BLaER1 (cell line): ENCODE results near the gene FBXO17.
A peak's percentile ranks its signal among the peaks of the same experiment; 100 is the strongest.

Experiments
- H3K27ac ChIP-seq: shearing (Covaris generic); formaldehyde crosslinking; 2 replicates; pipeline ENCODE4 v1.8.1; 2022
- H3K27me3 ChIP-seq: shearing (Covaris generic); formaldehyde crosslinking; 2 replicates; pipeline ENCODE4 v1.8.1; 2022
- H3K36me3 ChIP-seq: shearing (Covaris generic); formaldehyde crosslinking; 2 replicates; pipeline ENCODE4 v1.8.1; 2022
- H3K4me1 ChIP-seq: shearing (Covaris generic); formaldehyde crosslinking; 2 replicates; pipeline ENCODE4 v1.8.1; 2022
- H3K4me2 ChIP-seq: shearing (Covaris generic); formaldehyde crosslinking; 2 replicates; pipeline ENCODE4 v1.8.1; 2022
- H3K4me3 ChIP-seq: shearing (Covaris generic); formaldehyde crosslinking; 2 replicates; pipeline ENCODE4 v1.8.1; 2022
- H3K9ac ChIP-seq: shearing (Covaris generic); formaldehyde crosslinking; 2 replicates; pipeline ENCODE4 v1.8.1; 2022
- H3K9me3 ChIP-seq: shearing (Covaris generic); formaldehyde crosslinking; 2 replicates; pipeline ENCODE4 v1.8.1; 2022
- H4K20me1 ChIP-seq: shearing (Covaris generic); formaldehyde crosslinking; 2 replicates; pipeline ENCODE4 v1.8.1; 2022
- Cebpa-rat ChIP-seq: shearing (Covaris generic); IDR thresholded peaks from 2 replicates; pipeline ENCODE4 v1.8.1; 2022

The FBXO17 gene

DNA sequence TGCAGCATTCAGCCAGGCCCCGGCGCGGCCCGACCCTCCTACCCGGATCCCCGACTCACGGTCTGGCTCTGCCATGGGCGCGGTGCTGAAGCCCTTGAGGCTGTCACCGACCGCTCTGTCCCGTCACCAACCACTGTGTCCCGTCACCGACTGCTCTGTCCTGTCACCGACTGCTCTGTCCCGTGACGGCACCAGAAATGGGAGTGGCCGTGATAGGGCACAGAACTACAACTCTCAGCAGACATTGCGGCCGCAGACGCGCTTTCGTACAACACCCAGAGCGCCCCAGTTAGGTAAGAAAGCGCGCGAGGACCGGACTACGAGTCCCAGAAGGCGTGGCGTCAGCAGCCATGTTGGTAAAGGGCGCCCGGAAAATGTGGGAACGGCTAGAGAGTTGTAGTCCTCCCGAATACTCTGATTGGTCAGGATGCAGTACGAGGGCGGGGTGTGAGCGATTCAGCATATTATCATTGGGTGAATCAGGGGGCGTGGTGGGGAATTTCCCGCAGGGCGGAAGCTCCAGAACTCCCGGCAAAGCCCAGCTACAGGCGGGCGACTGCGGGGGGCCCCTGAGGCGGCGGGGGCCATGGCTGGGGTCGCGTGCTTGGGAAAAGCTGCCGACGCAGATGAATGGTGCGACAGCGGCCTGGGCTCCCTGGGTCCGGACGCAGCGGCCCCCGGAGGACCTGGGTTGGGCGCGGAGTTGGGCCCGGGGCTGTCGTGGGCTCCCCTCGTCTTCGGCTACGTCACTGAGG is 75.9 kb downstream of the FBXO17 start, which contains the start of the genes NFKBIB and SIRT2:
TSS of gene NFKBIB (plus strand) at position 523 of the 755 bp plus-strand sequence. CDS start at position 587, 64 bp downstream.
TSS of gene SIRT2 (minus strand) at position 172 of the 755 bp plus-strand sequence. CDS start at position 75, 97 bp downstream.
- H3K4me1 ChIP-seq = peaks cover 59% of the 10 kb centered on the region
- H4K20me1 ChIP-seq = 0 out of 2 replicates have a peak, but pooled peaks cover 5% of the 10 kb centered on the region
- H3K27me3 ChIP-seq = no peaks in the 10 kb centered on the region
- no peak for TF ChIP-seq Cebpa-rat
- peak within 1 kb of the TSS; percentile 78 for H3K27ac ChIP-seq
- H3K4me2 ChIP-seq = peak within 1 kb of the TSS; percentile 97
- H3K9me3 ChIP-seq = peaks cover 3% of the 10 kb centered on the region; the same call in 1 of the 2 replicates
- peaks cover 11% of the 10 kb centered on the region for H3K36me3 ChIP-seq
- H3K9ac ChIP-seq = peak within 1 kb of the TSS; percentile 86
- peak within 1 kb of the TSS; percentile 87 for H3K4me3 ChIP-seq

DNA sequence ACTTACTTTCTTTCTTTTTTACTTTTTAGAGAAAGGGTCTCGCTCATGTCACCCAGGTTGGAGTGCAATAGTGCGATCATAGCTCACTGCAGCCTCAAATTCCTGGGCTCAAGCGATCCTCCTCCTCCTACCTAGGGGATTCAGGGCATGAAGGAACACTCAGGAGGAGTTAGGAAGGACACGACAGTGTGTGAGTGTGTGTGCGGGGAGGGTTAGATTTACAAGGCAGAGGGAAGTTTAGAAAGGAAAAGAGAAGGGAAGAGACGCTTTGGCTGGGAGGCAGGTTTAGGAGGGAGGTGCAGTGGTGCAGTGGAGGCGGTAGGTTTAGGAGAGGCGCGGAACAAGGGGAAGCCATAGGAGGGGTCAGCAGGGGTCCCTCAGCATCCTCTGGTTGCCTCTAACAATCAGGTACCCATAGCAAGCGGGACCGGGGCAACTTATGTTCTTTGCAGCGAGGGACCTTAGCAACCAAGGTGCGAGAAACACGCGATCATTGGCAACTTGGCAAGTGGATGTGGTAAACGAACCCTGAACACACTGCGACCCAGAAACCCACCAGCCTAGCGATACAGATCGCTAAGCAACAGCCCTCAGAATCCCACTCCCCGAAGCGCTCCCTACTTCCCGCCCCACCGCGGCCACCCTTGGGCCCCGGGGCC is 76.6 kb downstream of the FBXO17 start:
- no peaks in the 10 kb centered on the region for H3K27me3 ChIP-seq
- H3K36me3 ChIP-seq = peaks cover 4% of the 10 kb centered on the region; the same call in 1 of the 2 replicates
- H3K4me2 ChIP-seq = peak overlapping the region; percentile 97
- H3K9me3 ChIP-seq = peaks cover 3% of the 10 kb centered on the region; the same call in 1 of the 2 replicates
- no peaks in the 10 kb centered on the region for H4K20me1 ChIP-seq
- peak overlapping the region; percentile 86 for H3K9ac ChIP-seq
- no peak for TF ChIP-seq Cebpa-rat
- peak overlapping the region; percentile 78 for H3K27ac ChIP-seq
- H3K4me3 ChIP-seq = peak overlapping the region; percentile 87
- peaks cover 66% of the 10 kb centered on the region for H3K4me1 ChIP-seq

GRCh38 chr19:38894968-38895367 is 80.6 kb downstream of the FBXO17 start:
- Histone ChIP-seq H3K27ac (peak overlapping the region; percentile 84), H3K4me1 (peaks cover 66% of the 10 kb centered on the region), H4K20me1 (no peaks in the 10 kb centered on the region), H3K27me3 (no peaks in the 10 kb centered on the region), H3K4me2 (peak overlapping the region; percentile 97), H3K9me3 (no peaks in the 10 kb centered on the region), H3K9ac (peak overlapping the region; percentile 69), H3K4me3 (peak overlapping the region; percentile 50; the same call in 1 of the 2 replicates), H3K36me3 (peaks cover 34% of the 10 kb centered on the region)
- TF ChIP-seq Cebpa-rat = no peak

DNA sequence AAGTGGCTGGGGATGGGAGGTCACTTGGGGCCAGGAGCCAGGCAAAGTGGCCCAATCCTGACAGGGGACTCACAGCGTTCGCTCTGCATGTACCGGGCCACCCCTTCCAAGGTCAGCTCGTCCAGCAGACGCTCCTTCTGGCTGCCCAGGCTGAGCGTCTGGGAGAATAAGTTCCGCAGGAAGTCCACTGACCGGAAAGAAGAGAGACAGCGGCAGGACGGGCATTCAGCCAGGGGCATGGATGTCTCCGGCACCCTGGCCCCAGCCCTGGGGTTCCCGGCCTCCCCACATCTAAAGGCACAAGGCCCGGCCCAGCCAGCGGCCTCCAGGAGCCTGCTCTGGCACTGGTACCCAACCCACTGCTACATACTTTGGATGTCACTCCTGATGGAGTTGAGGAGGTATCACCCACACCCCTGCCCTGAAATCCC is 82.2 kb downstream of the FBXO17 start:
- Histone ChIP-seq H3K27ac (peak overlapping the region; percentile 84), H3K9ac (peak overlapping the region; percentile 69; the same call in 1 of the 2 replicates)

GRCh38 chr19:38892841-38893240 is 82.7 kb downstream of the FBXO17 start:
- Histone ChIP-seq H3K4me2 (peak overlapping the region; percentile 97), H3K9ac (peak overlapping the region; percentile 69; the same call in 1 of the 2 replicates), H3K27ac (peak overlapping the region; percentile 84), H3K4me3 (no peak overlapping the region), H3K27me3 (no peaks in the 10 kb centered on the region), H3K4me1 (peaks cover 69% of the 10 kb centered on the region), H3K36me3 (peaks cover 54% of the 10 kb centered on the region), H4K20me1 (no peaks in the 10 kb centered on the region), H3K9me3 (no peaks in the 10 kb centered on the region)
- TF ChIP-seq Cebpa-rat = no peak

More for the DNA sequence above, 82.2 kb downstream of the FBXO17 start:
- Histone ChIP-seq H3K36me3 (peaks cover 50% of the 10 kb centered on the region), H3K4me2 (peak overlapping the region; percentile 97), H4K20me1 (no peaks in the 10 kb centered on the region), H3K4me1 (peaks cover 69% of the 10 kb centered on the region), H3K4me3 (no peak overlapping the region), H3K27me3 (no peaks in the 10 kb centered on the region), H3K9me3 (no peaks in the 10 kb centered on the region)
- TF ChIP-seq Cebpa-rat = no peak

DNA sequence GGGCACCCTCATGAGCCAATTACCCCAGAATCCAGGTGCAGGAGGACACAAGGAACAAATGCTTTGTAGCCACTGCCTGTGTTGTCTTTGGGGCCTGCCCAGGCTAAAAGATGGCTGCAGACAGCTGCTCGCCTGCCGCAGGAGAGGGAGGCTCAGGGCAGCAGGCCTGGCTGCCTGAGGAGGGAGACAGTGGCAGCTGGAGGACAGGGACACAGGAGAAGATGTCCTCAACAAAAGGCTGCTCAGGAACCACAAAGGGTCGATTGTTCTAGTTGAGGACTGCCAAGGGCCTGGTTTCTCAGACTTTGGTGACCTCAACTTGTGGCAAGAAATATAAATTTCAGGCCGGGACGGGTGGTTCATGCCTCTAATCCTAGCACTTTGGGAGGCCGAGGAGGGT is 83.8 kb downstream of the FBXO17 start:
- TF ChIP-seq Cebpa-rat = no peak
- Histone ChIP-seq H4K20me1 (no peaks in the 10 kb centered on the region), H3K27me3 (no peaks in the 10 kb centered on the region), H3K27ac (no peak overlapping the region), H3K4me3 (no peak overlapping the region), H3K4me2 (no peak overlapping the region), H3K4me1 (peaks cover 59% of the 10 kb centered on the region), H3K9me3 (no peaks in the 10 kb centered on the region), H3K36me3 (peaks cover 63% of the 10 kb centered on the region), H3K9ac (no peak overlapping the region)
